ENCODE data around the gene TFEC.
"Not testable (repeated sequence)": the region's sequence is repeated elsewhere in the genome, so short reads cannot be mapped to it uniquely, and the experiment has no call there.

Gene TFEC

GRCh38 chr7:116062666-116063065 is 32.1 kb upstream of the TFEC start:
- H2BK15ac ChIP-seq (ENCODE audit: low read depth, poor library complexity, severe bottlenecking), result no peak overlapping the region
- no peak overlapping the region for H2BK120ac ChIP-seq (ENCODE audit: low read depth, low read length)
- no peak overlapping the region for H3K4me3 ChIP-seq (ENCODE audit: insufficient read depth in 1 of 2, low read depth in 1 of 2, low read length in 2 of 2)
- no peaks in the 10 kb centered on the region for H3K36me3 ChIP-seq (ENCODE audit: control insufficient read depth in 1 of 2, insufficient read depth in 2 of 2, low read depth in 1 of 2, low read length in 2 of 2)
- H3K4ac ChIP-seq (ENCODE audit: low read depth in 1 of 2, low read length in 2 of 2), result no peak overlapping the region
- no peak overlapping the region for H3K4me2 ChIP-seq (ENCODE audit: low read length, poor library complexity, severe bottlenecking)
- no peak overlapping the region for H3K14ac ChIP-seq (ENCODE audit: low read length in 2 of 2)
- H2AK5ac ChIP-seq (ENCODE audit: low read length, severe bottlenecking), result no peak overlapping the region
- no peaks in the 10 kb centered on the region for H3K4me1 ChIP-seq (ENCODE audit: control insufficient read depth, insufficient read depth, low read depth, low read length)
- H3K79me1 ChIP-seq (replicated peaks; ENCODE audit: low read length, poor library complexity, severe bottlenecking), result no peaks in the 10 kb centered on the region
- no peaks in the 10 kb centered on the region for H3K27me3 ChIP-seq (ENCODE audit: control insufficient read depth in 1 of 2, insufficient read depth in 1 of 2, low read length in 2 of 2)
- no peak overlapping the region for H3K23ac ChIP-seq (ENCODE audit: low read length in 2 of 2)
- no peak for DNase-seq
- no peak overlapping the region for H3K27ac ChIP-seq (ENCODE audit: low read length, poor library complexity, severe bottlenecking)
- H2BK12ac ChIP-seq (ENCODE audit: low read length in 2 of 2), result no peak overlapping the region
- no peak overlapping the region for H3K18ac ChIP-seq (ENCODE audit: low read depth in 1 of 2, low read length in 2 of 2)
- H3K9me3 ChIP-seq (ENCODE audit: control insufficient read depth, low read length), result no peaks in the 10 kb centered on the region
- H2BK5ac ChIP-seq (ENCODE audit: low read depth, low read length, poor library complexity, severe bottlenecking), result no peak overlapping the region
- H4K8ac ChIP-seq (ENCODE audit: low read length), result no peak overlapping the region
- H3K9ac ChIP-seq (ENCODE audit: low read length), result no peak overlapping the region
- 100% methylated on average over 1 of the region's 2 CpGs for WGBS
- no peak overlapping the region for H4K91ac ChIP-seq (ENCODE audit: low read length)
- no peak overlapping the region for H2AFZ ChIP-seq (ENCODE audit: low read depth, low read length)

GRCh38 chr7:116052006-116052405 is 21.4 kb upstream of the TFEC start:
- Histone ChIP-seq H2BK5ac (ENCODE audit: low read depth, low read length, poor library complexity, severe bottlenecking) (no peak overlapping the region), H2BK15ac (ENCODE audit: low read depth, poor library complexity, severe bottlenecking) (no peak overlapping the region), H3K4me2 (ENCODE audit: low read length, poor library complexity, severe bottlenecking) (no peak overlapping the region), H3K23ac (ENCODE audit: low read length in 2 of 2) (no peak overlapping the region), H3K4me3 (ENCODE audit: insufficient read depth in 1 of 2, low read depth in 1 of 2, low read length in 2 of 2) (no peak overlapping the region), H3K27ac (ENCODE audit: low read length, poor library complexity, severe bottlenecking) (no peak overlapping the region), H3K4me1 (ENCODE audit: control insufficient read depth, insufficient read depth, low read depth, low read length) (no peaks in the 10 kb centered on the region), H4K91ac (ENCODE audit: low read length) (no peak overlapping the region), H3K9me3 (ENCODE audit: control insufficient read depth, low read length) (no peaks in the 10 kb centered on the region), H2BK120ac (ENCODE audit: low read depth, low read length) (no peak overlapping the region), H3K14ac (ENCODE audit: low read length in 2 of 2) (no peak overlapping the region), H2BK12ac (ENCODE audit: low read length in 2 of 2) (no peak overlapping the region), H4K8ac (ENCODE audit: low read length) (no peak overlapping the region), H3K4ac (ENCODE audit: low read depth in 1 of 2, low read length in 2 of 2) (no peak overlapping the region), H3K36me3 (ENCODE audit: control insufficient read depth in 1 of 2, insufficient read depth in 2 of 2, low read depth in 1 of 2, low read length in 2 of 2) (no peaks in the 10 kb centered on the region), H3K79me1 (replicated peaks; ENCODE audit: low read length, poor library complexity, severe bottlenecking) (no peaks in the 10 kb centered on the region), H2AK5ac (ENCODE audit: low read length, severe bottlenecking) (no peak overlapping the region), H3K18ac (ENCODE audit: low read depth in 1 of 2, low read length in 2 of 2) (no peak overlapping the region), H3K9ac (ENCODE audit: low read length) (no peak overlapping the region), H3K27me3 (ENCODE audit: control insufficient read depth in 1 of 2, insufficient read depth in 1 of 2, low read length in 2 of 2) (no peaks in the 10 kb centered on the region), H2AFZ (ENCODE audit: low read depth, low read length) (no peak overlapping the region)
- 46% methylated on average over 2 of the region's 2 CpGs for WGBS
- no peak for DNase-seq

GRCh38 chr7:116047261-116047660 is 16.7 kb upstream of the TFEC start:
- not testable (repeated sequence) for H4K91ac ChIP-seq (ENCODE audit: low read length); H3K36me3 ChIP-seq (ENCODE audit: control insufficient read depth in 1 of 2, insufficient read depth in 2 of 2, low read depth in 1 of 2, low read length in 2 of 2); H3K27ac ChIP-seq (ENCODE audit: low read length, poor library complexity, severe bottlenecking); H3K18ac ChIP-seq (ENCODE audit: low read depth in 1 of 2, low read length in 2 of 2); H2BK15ac ChIP-seq (ENCODE audit: low read depth, poor library complexity, severe bottlenecking); H2AK5ac ChIP-seq (ENCODE audit: low read length, severe bottlenecking); H2BK12ac ChIP-seq (ENCODE audit: low read length in 2 of 2); H2BK5ac ChIP-seq (ENCODE audit: low read depth, low read length, poor library complexity, severe bottlenecking); DNase-seq; H2AFZ ChIP-seq (ENCODE audit: low read depth, low read length); H2BK120ac ChIP-seq (ENCODE audit: low read depth, low read length); H3K23ac ChIP-seq (ENCODE audit: low read length in 2 of 2); H3K14ac ChIP-seq (ENCODE audit: low read length in 2 of 2); H3K9me3 ChIP-seq (ENCODE audit: control insufficient read depth, low read length); H3K4me2 ChIP-seq (ENCODE audit: low read length, poor library complexity, severe bottlenecking); H3K4me3 ChIP-seq (ENCODE audit: insufficient read depth in 1 of 2, low read depth in 1 of 2, low read length in 2 of 2); H3K9ac ChIP-seq (ENCODE audit: low read length); H4K8ac ChIP-seq (ENCODE audit: low read length); H3K79me1 ChIP-seq (replicated peaks; ENCODE audit: low read length, poor library complexity, severe bottlenecking); H3K4me1 ChIP-seq (ENCODE audit: control insufficient read depth, insufficient read depth, low read depth, low read length); H3K27me3 ChIP-seq (ENCODE audit: control insufficient read depth in 1 of 2, insufficient read depth in 1 of 2, low read length in 2 of 2); H3K4ac ChIP-seq (ENCODE audit: low read depth in 1 of 2, low read length in 2 of 2)
- 93% methylated on average over 6 of the region's 6 CpGs for WGBS

GRCh38 chr7:116045532-116045931 is 15.0 kb upstream of the TFEC start:
- no peak overlapping the region for H2BK120ac ChIP-seq (ENCODE audit: low read depth, low read length)
- H3K18ac ChIP-seq (ENCODE audit: low read depth in 1 of 2, low read length in 2 of 2), result no peak overlapping the region
- no peak overlapping the region for H3K4me2 ChIP-seq (ENCODE audit: low read length, poor library complexity, severe bottlenecking)
- H3K23ac ChIP-seq (ENCODE audit: low read length in 2 of 2), result no peak overlapping the region
- no peak overlapping the region for H3K4me3 ChIP-seq (ENCODE audit: insufficient read depth in 1 of 2, low read depth in 1 of 2, low read length in 2 of 2)
- H3K4ac ChIP-seq (ENCODE audit: low read depth in 1 of 2, low read length in 2 of 2), result no peak overlapping the region
- H4K8ac ChIP-seq (ENCODE audit: low read length), result no peak overlapping the region
- no peak overlapping the region for H3K27ac ChIP-seq (ENCODE audit: low read length, poor library complexity, severe bottlenecking)
- no peaks in the 10 kb centered on the region for H3K36me3 ChIP-seq (ENCODE audit: control insufficient read depth in 1 of 2, insufficient read depth in 2 of 2, low read depth in 1 of 2, low read length in 2 of 2)
- H2BK12ac ChIP-seq (ENCODE audit: low read length in 2 of 2), result no peak overlapping the region
- no peaks in the 10 kb centered on the region for H3K79me1 ChIP-seq (replicated peaks; ENCODE audit: low read length, poor library complexity, severe bottlenecking)
- H3K9ac ChIP-seq (ENCODE audit: low read length), result no peak overlapping the region
- H3K14ac ChIP-seq (ENCODE audit: low read length in 2 of 2), result no peak overlapping the region
- H3K27me3 ChIP-seq (ENCODE audit: control insufficient read depth in 1 of 2, insufficient read depth in 1 of 2, low read length in 2 of 2), result no peaks in the 10 kb centered on the region
- H3K4me1 ChIP-seq (ENCODE audit: control insufficient read depth, insufficient read depth, low read depth, low read length), result no peaks in the 10 kb centered on the region
- H4K91ac ChIP-seq (ENCODE audit: low read length), result no peak overlapping the region
- H2AK5ac ChIP-seq (ENCODE audit: low read length, severe bottlenecking), result no peak overlapping the region
- no peak overlapping the region for H2BK15ac ChIP-seq (ENCODE audit: low read depth, poor library complexity, severe bottlenecking)
- WGBS, result 81% methylated on average over 6 of the region's 6 CpGs
- H2BK5ac ChIP-seq (ENCODE audit: low read depth, low read length, poor library complexity, severe bottlenecking), result no peak overlapping the region
- H2AFZ ChIP-seq (ENCODE audit: low read depth, low read length), result no peak overlapping the region
- H3K9me3 ChIP-seq (ENCODE audit: control insufficient read depth, low read length), result peaks cover 5% of the 10 kb centered on the region
- DNase-seq, result no peak
